Choroid plexus epithelial cell (primary cell): ENCODE measurements around the gene SEPTIN5.

Experiments used
- DNase-seq: peaks from one replicate; pipeline ENCODE4 v3.0.0-alpha.2; 2010; ENCODE audit warnings: low read depth
- H3K4me3 ChIP-seq: 2 replicates; pipeline ENCODE4 v1.5.1; 2011; ENCODE audit warnings: low read depth, mild to moderate bottlenecking, control low read depth, low read length, moderate library complexity
- CTCF ChIP-seq: conservative IDR thresholded peaks from 2 replicates; pipeline ENCODE4 v1.5.1; 2011; ENCODE audit warnings: low read depth, mild to moderate bottlenecking, control low read depth, inconsistent platforms, low read length, moderate library complexity

SEPTIN5 gene

GRCh38 chr22:19766511-19767426 lies 52.5 kb downstream of the SEPTIN5 start:
- H3K4me3 ChIP-seq, result no peak overlapping the region
- peak; percentile 25 for TF ChIP-seq CTCF
- DNase-seq, result no peak

GRCh38 chr22:19767427-19768341 lies 53.4 kb downstream of the SEPTIN5 start:
- no peak for TF ChIP-seq CTCF
- H3K4me3 ChIP-seq, result no peak overlapping the region

GRCh38 chr22:19769393-19769715 lies 55.1 kb downstream of the SEPTIN5 start:
- no peak overlapping the region for H3K4me3 ChIP-seq
- no peak for DNase-seq
- TF ChIP-seq CTCF, result no peak

More at GRCh38 chr22:19767427-19768341, 53.4 kb downstream of the SEPTIN5 start:
- DNase-seq, result no peak

GRCh38 chr22:19770349-19771220 lies 56.3 kb downstream of the SEPTIN5 start:
- DNase-seq, result no peak
- no peak overlapping the region for H3K4me3 ChIP-seq
- no peak for TF ChIP-seq CTCF

GRCh38 chr22:19772422-19772672 lies 58.0 kb downstream of the SEPTIN5 start:
- TF ChIP-seq CTCF, result no peak
- no peak for DNase-seq
- H3K4me3 ChIP-seq, result no peak overlapping the region
